Progenitor cell of endocrine pancreas (in vitro differentiated cells): ENCODE measurements around the gene PCSK1N. TPM values are rescaled to one million over a fixed set of nuclear protein-coding genes. Genes with fewer than 3 reads are reported as not detected.

Experiments
- DNase-seq: peaks from one replicate; pipeline ENCODE4 v3.0.0; 2021; ENCODE audit warnings: low spot score; ENCODE audit not compliant: unreplicated experiment
- H3K27ac Mint-ChIP-seq: 2 replicates; pipeline ENCODE4 v1.8.0; 2021; ENCODE audit warnings: mild to moderate bottlenecking, moderate library complexity, mixed read lengths
- H3K27me3 Mint-ChIP-seq: 2 replicates; pipeline ENCODE4 v1.8.0; 2021; ENCODE audit warnings: mixed read lengths
- H3K36me3 Mint-ChIP-seq: 2 replicates; pipeline ENCODE4 v1.8.0; 2022; ENCODE audit warnings: mixed read lengths; ENCODE audit not compliant: insufficient read depth
- H3K4me1 Mint-ChIP-seq: 2 replicates; pipeline ENCODE4 v1.8.0; 2021; ENCODE audit warnings: low read depth, mixed read lengths
- H3K4me3 Mint-ChIP-seq: 2 replicates; pipeline ENCODE4 v1.8.0; 2021; ENCODE audit warnings: low read depth, mild to moderate bottlenecking, moderate library complexity, mixed read lengths
- H3K9me3 Mint-ChIP-seq: 2 replicates; pipeline ENCODE4 v1.8.0; 2021; ENCODE audit warnings: low read depth, mixed read lengths
- total RNA-seq: library from RNA; stranded (reverse); gene quantifications from 2 replicates; pipeline ENCODE4 v1.2.1, GENCODE V29; 2021
- TF ChIP-seq, protein P1 (sequence below): fragments of 200-600 bp; sonication (generic); IDR thresholded peaks from one replicate; pipeline ENCODE4 v1.5.0; 2021; ENCODE audit warnings: antibody characterized with exemption, mild to moderate bottlenecking; ENCODE audit not compliant: unreplicated experiment

The PCSK1N gene
- total RNA-seq, 1 donor from 2014 or later = 58.3 TPM

DNA sequence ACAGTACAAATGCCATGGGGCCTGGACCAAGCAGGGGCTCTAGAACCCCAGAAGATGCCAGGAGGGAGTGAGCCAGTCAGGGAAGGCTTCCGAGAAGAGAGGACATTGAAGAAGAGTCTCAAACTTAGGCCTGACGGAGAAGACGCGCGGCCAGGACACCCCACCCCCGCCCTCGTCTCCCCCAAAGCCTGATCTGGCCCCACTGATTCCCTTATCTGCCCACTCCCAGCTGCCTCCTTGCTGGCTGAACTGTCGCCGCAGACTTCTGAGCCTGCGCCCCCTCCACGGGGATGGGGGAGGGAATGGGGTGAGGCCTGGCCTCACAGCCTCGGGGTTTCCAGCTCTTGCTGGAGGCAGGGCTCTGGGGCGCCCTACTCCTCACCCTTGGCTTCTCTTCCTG is 52.6 kb downstream of the PCSK1N start:
- TF ChIP-seq, protein P1, sequence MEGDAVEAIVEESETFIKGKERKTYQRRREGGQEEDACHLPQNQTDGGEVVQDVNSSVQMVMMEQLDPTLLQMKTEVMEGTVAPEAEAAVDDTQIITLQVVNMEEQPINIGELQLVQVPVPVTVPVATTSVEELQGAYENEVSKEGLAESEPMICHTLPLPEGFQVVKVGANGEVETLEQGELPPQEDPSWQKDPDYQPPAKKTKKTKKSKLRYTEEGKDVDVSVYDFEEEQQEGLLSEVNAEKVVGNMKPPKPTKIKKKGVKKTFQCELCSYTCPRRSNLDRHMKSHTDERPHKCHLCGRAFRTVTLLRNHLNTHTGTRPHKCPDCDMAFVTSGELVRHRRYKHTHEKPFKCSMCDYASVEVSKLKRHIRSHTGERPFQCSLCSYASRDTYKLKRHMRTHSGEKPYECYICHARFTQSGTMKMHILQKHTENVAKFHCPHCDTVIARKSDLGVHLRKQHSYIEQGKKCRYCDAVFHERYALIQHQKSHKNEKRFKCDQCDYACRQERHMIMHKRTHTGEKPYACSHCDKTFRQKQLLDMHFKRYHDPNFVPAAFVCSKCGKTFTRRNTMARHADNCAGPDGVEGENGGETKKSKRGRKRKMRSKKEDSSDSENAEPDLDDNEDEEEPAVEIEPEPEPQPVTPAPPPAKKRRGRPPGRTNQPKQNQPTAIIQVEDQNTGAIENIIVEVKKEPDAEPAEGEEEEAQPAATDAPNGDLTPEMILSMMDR = no peak
- H3K9me3 Mint-ChIP-seq = peaks cover 15% of the 10 kb centered on the region
- no peaks in the 10 kb centered on the region for H3K4me1 Mint-ChIP-seq
- peaks cover 17% of the 10 kb centered on the region for H3K27me3 Mint-ChIP-seq
- DNase-seq = no peak
- H3K27ac Mint-ChIP-seq = no peak overlapping the region
- no peak overlapping the region for H3K4me3 Mint-ChIP-seq
- no peaks in the 10 kb centered on the region for H3K36me3 Mint-ChIP-seq

DNA sequence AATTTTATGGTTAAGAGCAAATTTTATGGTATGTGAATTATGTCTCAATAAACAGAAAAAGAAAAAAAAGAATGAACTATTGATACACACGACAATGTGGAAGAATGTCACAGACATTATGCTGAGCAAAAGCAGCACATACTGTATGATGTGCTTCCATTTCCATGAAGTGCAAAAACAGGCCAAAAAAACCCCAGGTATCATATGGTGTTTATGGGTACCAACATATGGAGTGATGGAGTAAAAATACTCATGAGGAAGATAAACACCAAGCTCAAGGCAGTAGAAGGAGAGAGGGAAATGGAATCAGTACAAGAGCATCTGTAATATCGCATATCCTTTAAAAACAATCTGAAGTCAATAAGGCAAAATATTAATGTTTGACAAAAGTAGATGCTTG is 53.2 kb downstream of the PCSK1N start:
- H3K9me3 Mint-ChIP-seq = peaks cover 13% of the 10 kb centered on the region
- TF ChIP-seq, protein P1 = no peak
- H3K27me3 Mint-ChIP-seq = peaks cover 18% of the 10 kb centered on the region
- no peaks in the 10 kb centered on the region for H3K36me3 Mint-ChIP-seq
- no peak overlapping the region for H3K27ac Mint-ChIP-seq
- no peak overlapping the region for H3K4me3 Mint-ChIP-seq
- DNase-seq = no peak
- H3K4me1 Mint-ChIP-seq = no peaks in the 10 kb centered on the region

DNA sequence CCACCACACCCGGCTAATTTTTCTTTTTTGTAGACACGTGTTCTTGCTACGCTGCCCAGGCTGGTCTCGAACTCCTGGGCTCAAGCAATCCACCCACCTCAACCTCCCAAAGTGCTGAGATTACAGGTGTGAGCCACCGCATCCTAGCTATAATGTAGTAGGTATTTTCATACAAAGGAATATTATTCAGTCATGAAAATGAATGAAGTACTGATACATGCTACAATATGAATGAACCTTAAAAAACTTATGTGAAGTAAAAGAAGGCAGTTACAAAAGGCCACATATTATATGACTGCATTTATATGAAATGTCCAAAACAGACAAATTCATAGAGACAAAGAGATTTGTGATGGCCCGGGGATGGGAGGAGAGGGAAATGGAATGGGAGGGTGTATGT is 53.7 kb downstream of the PCSK1N start:
- Mint-ChIP-seq H3K27ac (no peak overlapping the region), H3K27me3 (peaks cover 18% of the 10 kb centered on the region), H3K4me1 (no peaks in the 10 kb centered on the region), H3K36me3 (no peaks in the 10 kb centered on the region), H3K4me3 (no peak overlapping the region), H3K9me3 (peaks cover 8% of the 10 kb centered on the region)
- TF ChIP-seq, protein P1 = no peak
- DNase-seq = no peak

Other genes with a start within 250 kb of the PCSK1N start
- gene WDR13, start 238.1 kb downstream of the PCSK1N start, total RNA-seq = 103 and 112 TPM in 2 replicates
- 0.62 and 1.2 TPM in 2 replicates for gene WAS, start 151.8 kb downstream of the PCSK1N start, total RNA-seq
- gene SUV39H1, start 138.9 kb downstream of the PCSK1N start, total RNA-seq = 7.4 and 8.2 TPM in 2 replicates
- gene GLOD5, start 73.9 kb downstream of the PCSK1N start, total RNA-seq = not detected in 2 replicates
- not detected in 2 replicates for gene GATA1, start 49.0 kb downstream of the PCSK1N start, total RNA-seq
- 234 and 261 TPM in 2 replicates for gene HDAC6, start 33.5 kb downstream of the PCSK1N start, total RNA-seq
- gene ERAS, start 9.1 kb downstream of the PCSK1N start, total RNA-seq = 0.31 TPM in 1 of 2 replicates, not detected in the other
- 68.1 and 73.8 TPM in 2 replicates for gene TIMM17B, start 62.2 kb upstream of the PCSK1N start, total RNA-seq
- 71.5 and 75.4 TPM in 2 replicates for gene PQBP1, start 62.3 kb upstream of the PCSK1N start, total RNA-seq
- 33.9 and 34.9 TPM in 2 replicates for gene SLC35A2, start 76.0 kb upstream of the PCSK1N start, total RNA-seq
- gene PIM2, start 83.4 kb upstream of the PCSK1N start, total RNA-seq = 9.9 and 10.4 TPM in 2 replicates
- gene OTUD5, start 122.0 kb upstream of the PCSK1N start, total RNA-seq = 52.5 and 53.3 TPM in 2 replicates
- 8.0 and 8.2 TPM in 2 replicates for gene KCND1, start 136.2 kb upstream of the PCSK1N start, total RNA-seq
- gene GRIPAP1, start 166.7 kb upstream of the PCSK1N start, total RNA-seq = 89.9 and 98.4 TPM in 2 replicates
- gene TFE3, start 207.7 kb upstream of the PCSK1N start, total RNA-seq = 39.7 and 40.8 TPM in 2 replicates
- gene CCDC120, start 223.4 kb upstream of the PCSK1N start, total RNA-seq = 27.1 and 27.9 TPM in 2 replicates
- gene PRAF2, start 238.4 kb upstream of the PCSK1N start, total RNA-seq = 22.6 and 24.1 TPM in 2 replicates
- 44.9 and 55.0 TPM in 2 replicates for gene WDR45, start 244.3 kb upstream of the PCSK1N start, total RNA-seq